BLaER1 treated with 17β-estradiol and CSF1 and Interleukin-3, amounts not matched to agents 10 nM and 100 nM (cell line): ENCODE results near the gene KIF25.

ENCODE experiments used
- H3K27ac ChIP-seq, 11 experiments: shearing (Covaris generic); formaldehyde crosslinking; 2 replicates each; pipeline ENCODE4 v1.8.1; 2022
- H3K27me3 ChIP-seq, 11 experiments: shearing (Covaris generic); formaldehyde crosslinking; 2 replicates each; pipeline ENCODE4 v1.8.1; 2022
- H3K36me3 ChIP-seq, 11 experiments: shearing (Covaris generic); formaldehyde crosslinking; 2 replicates each; pipeline ENCODE4 v1.8.1; 2022
- H3K4me1 ChIP-seq, 10 experiments: shearing (Covaris generic); formaldehyde crosslinking; 2 replicates each; pipeline ENCODE4 v1.8.1; 2022
- H3K4me2 ChIP-seq, 11 experiments: shearing (Covaris generic); formaldehyde crosslinking; 2 replicates each; pipeline ENCODE4 v1.8.1; 2022
- H3K4me3 ChIP-seq, 10 experiments: shearing (Covaris generic); formaldehyde crosslinking; 2 replicates each; pipeline ENCODE4 v1.8.1; 2022
- H3K9ac ChIP-seq, 11 experiments: shearing (Covaris generic); formaldehyde crosslinking; 2 replicates each; pipeline ENCODE4 v1.8.1; 2022
- H3K9me3 ChIP-seq, 11 experiments: shearing (Covaris generic); formaldehyde crosslinking; replicated peaks in 1 of 11; 2 replicates each; pipeline ENCODE4 v1.8.1; 2022
- H4K20me1 ChIP-seq, 11 experiments: shearing (Covaris generic); formaldehyde crosslinking; 2 replicates each; pipeline ENCODE4 v1.8.1; 2022
- Cebpa-rat ChIP-seq, 11 experiments: shearing (Covaris generic); IDR thresholded peaks; 2 replicates each; pipeline ENCODE4 v1.8.1; 2022

Gene KIF25

GRCh38 chr6:168027521-168027920 lies 30.1 kb downstream of the KIF25 start:
- no peaks in the 10 kb centered on the region for H3K27me3 ChIP-seq
- TF ChIP-seq Cebpa-rat (IDR thresholded peaks at IDR 0.05), result no peak
- H3K27ac ChIP-seq, result 0 out of 22 replicates have a peak overlapping the region, but pooled peaks of 1 of the 11 experiments have one; percentile 18
- peaks cover 4 to 27% (median 16%) of the 10 kb centered on the region in 11 experiments; a peak in 13 of 22 replicates for H3K9me3 ChIP-seq
- no peak overlapping the region for H3K4me2 ChIP-seq
- no peaks in the 10 kb centered on the region for H4K20me1 ChIP-seq
- no peak overlapping the region for H3K4me3 ChIP-seq
- peaks cover 44 to 54% (median 49%) of the 10 kb centered on the region in 10 experiments for H3K4me1 ChIP-seq
- H3K9ac ChIP-seq, result no peak overlapping the region
- no peaks in the 10 kb centered on the region for H3K36me3 ChIP-seq

DNA sequence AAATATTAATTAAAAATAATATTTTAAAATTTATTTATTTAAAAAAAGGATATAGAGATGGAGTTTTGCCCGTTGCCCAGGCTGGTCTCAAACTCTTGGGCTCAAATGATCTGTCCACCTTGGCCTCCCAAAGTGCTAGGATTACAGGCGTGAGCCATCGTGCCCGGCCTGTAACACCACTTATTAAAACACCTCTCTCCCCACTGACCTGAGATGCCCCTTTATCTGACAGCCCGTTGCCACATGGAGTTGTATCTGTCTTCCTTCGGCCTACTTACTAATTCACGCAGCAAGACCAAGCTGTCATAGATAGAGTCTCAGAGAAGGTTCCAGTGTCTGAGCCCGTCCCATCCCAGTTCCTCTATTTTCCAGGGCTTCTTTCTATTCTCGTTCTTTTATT lies 30.7 kb downstream of the KIF25 start:
- TF ChIP-seq Cebpa-rat (IDR thresholded peaks at IDR 0.05), result no peak
- Histone ChIP-seq H3K4me2 (no peak overlapping the region), H3K27ac (no peak overlapping the region)

GRCh38 chr6:168029459-168030217 lies 32.2 kb downstream of the KIF25 start:
- Histone ChIP-seq H3K4me3 (no peak overlapping the region), H3K4me1 (peaks cover 56 to 76% (median 63%) of the 10 kb centered on the region in 10 experiments), H3K27ac (peak overlapping the region in 7 of 11 experiments; percentile 12 to 60 (median 30); a peak in 8 of 22 replicates), H4K20me1 (no peaks in the 10 kb centered on the region), H3K9me3 (peaks cover 4 to 37% (median 25%) of the 10 kb centered on the region in 11 experiments; a peak in 17 of 22 replicates), H3K36me3 (peaks cover 0 to 10% (median 0%) of the 10 kb centered on the region in 11 experiments; a peak in 3 of 22 replicates), H3K27me3 (no peaks in the 10 kb centered on the region), H3K4me2 (peak overlapping the region; percentile 39 to 76 (median 62)), H3K9ac (no peak overlapping the region)
- TF ChIP-seq Cebpa-rat (IDR thresholded peaks at IDR 0.05), result no peak

More for the DNA sequence above, 30.7 kb downstream of the KIF25 start:
- no peak overlapping the region for H3K9ac ChIP-seq
- no peaks in the 10 kb centered on the region for H3K36me3 ChIP-seq
- no peaks in the 10 kb centered on the region for H4K20me1 ChIP-seq
- H3K4me1 ChIP-seq, result peaks cover 51 to 61% (median 55%) of the 10 kb centered on the region in 10 experiments
- peaks cover 4 to 27% (median 16%) of the 10 kb centered on the region in 11 experiments; a peak in 13 of 22 replicates for H3K9me3 ChIP-seq
- no peaks in the 10 kb centered on the region for H3K27me3 ChIP-seq
- no peak overlapping the region for H3K4me3 ChIP-seq

DNA sequence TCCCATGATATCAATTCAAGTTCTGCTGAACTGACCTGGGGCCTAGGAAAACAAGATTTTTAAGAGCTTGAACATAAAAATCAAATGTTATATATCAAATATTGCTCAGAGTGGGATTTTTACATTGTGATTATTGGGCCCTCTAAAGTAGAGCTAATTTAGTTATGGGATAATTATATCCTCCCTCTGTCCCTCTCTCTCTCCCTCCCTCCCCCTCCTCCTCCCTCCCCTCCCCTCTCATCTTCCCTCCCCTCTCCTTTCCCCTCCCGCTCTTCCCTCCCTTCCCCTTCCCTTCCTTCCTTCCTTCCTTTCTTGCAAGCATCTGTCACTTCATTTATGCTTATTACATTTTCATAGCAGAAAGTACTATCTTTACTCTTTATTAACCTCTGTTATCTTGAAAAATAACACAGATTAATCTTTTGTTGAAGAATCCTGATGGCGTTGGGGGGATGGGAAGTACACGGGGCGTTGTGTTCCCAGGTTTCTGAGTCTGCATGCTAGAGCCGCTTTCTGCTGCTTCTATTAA lies 32.8 kb downstream of the KIF25 start:
- H3K4me2 ChIP-seq, result peak overlapping the region; percentile 76 to 91 (median 82)
- H3K27ac ChIP-seq, result peak overlapping the region in 8 of 11 experiments; percentile 24 to 75 (median 58); a peak in 13 of 22 replicates
- H3K36me3 ChIP-seq, result peaks cover 0 to 10% (median 0%) of the 10 kb centered on the region in 11 experiments; a peak in 3 of 22 replicates
- H3K9ac ChIP-seq, result peak overlapping the region in 7 of 11 experiments; percentile 31 to 64 (median 44); a peak in 10 of 22 replicates
- H3K27me3 ChIP-seq, result no peaks in the 10 kb centered on the region
- TF ChIP-seq Cebpa-rat (IDR thresholded peaks at IDR 0.05), result no peak
- peaks cover 4 to 37% (median 25%) of the 10 kb centered on the region in 11 experiments; a peak in 17 of 22 replicates for H3K9me3 ChIP-seq
- H4K20me1 ChIP-seq, result no peaks in the 10 kb centered on the region
- H3K4me3 ChIP-seq, result peak overlapping the region in 1 of 10 experiments; percentile 29; a peak in 2 of 20 replicates
- peaks cover 53 to 77% (median 62%) of the 10 kb centered on the region in 10 experiments for H3K4me1 ChIP-seq

- Histone ChIP-seq H3K9ac (peak overlapping the region in 7 of 11 experiments; percentile 31 to 64 (median 44); a peak in 10 of 22 replicates), H3K36me3 (peaks cover 0 to 10% (median 0%) of the 10 kb centered on the region in 11 experiments; a peak in 3 of 22 replicates), H3K27ac (peak overlapping the region in 8 of 11 experiments; percentile 24 to 81 (median 72); a peak in 14 of 22 replicates), H3K4me1 (peaks cover 52 to 76% (median 61%) of the 10 kb centered on the region in 10 experiments), H4K20me1 (no peaks in the 10 kb centered on the region), H3K9me3 (peaks cover 0 to 34% (median 19%) of the 10 kb centered on the region in 11 experiments; a peak in 17 of 22 replicates), H3K4me3 (peak overlapping the region in 1 of 10 experiments; percentile 29; a peak in 1 of 20 replicates), H3K4me2 (peak overlapping the region; percentile 76 to 91 (median 82)), H3K27me3 (no peaks in the 10 kb centered on the region)
- TF ChIP-seq Cebpa-rat (IDR thresholded peaks at IDR 0.05), result no peak
Measured at GRCh38 chr6:168030908-168031307, 33.4 kb downstream of the KIF25 start.

DNA sequence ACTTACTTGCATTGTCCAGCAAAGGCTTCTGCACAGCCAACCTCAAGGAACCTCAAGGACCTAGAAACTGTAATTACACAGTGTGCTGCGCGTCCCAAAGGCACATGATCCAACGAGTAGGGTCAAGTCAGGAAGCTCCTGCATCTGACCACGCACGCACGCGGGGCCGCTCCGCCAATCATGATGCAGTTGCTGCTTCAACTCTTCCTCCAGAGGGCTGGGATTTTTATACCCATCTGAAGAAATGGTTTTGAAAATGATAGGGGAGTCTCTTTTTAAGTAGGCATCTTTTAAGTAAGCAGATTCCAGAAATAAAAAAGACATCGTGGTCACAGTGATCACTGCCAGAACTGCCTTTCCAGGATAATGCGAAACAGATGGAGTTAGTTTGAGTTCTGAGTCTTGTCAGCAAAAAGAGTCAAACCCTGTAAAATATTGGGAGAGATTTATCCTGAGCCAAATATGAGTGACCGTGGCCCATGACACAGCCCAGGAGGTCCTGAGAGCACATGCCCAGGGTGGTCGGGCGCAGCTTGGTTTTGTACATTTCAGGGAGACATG lies 34.0 kb downstream of the KIF25 start:
- peaks cover 0 to 31% (median 16%) of the 10 kb centered on the region in 11 experiments; a peak in 16 of 22 replicates for H3K9me3 ChIP-seq
- 0 out of 20 replicates have a peak overlapping the region, but pooled peaks of 1 of the 10 experiments have one; percentile 8 for H3K4me3 ChIP-seq
- H4K20me1 ChIP-seq, result no peaks in the 10 kb centered on the region
- H3K27me3 ChIP-seq, result no peaks in the 10 kb centered on the region
- peak overlapping the region in 9 of 11 experiments; percentile 43 to 81 (median 71); a peak in 17 of 22 replicates for H3K27ac ChIP-seq
- peak overlapping the region in 9 of 11 experiments; percentile 21 to 64 (median 59); a peak in 14 of 22 replicates for H3K9ac ChIP-seq
- H3K36me3 ChIP-seq, result peaks cover 0 to 10% (median 0%) of the 10 kb centered on the region in 11 experiments; a peak in 3 of 22 replicates
- TF ChIP-seq Cebpa-rat (IDR thresholded peaks at IDR 0.05), result no peak
- peak overlapping the region; percentile 76 to 91 (median 82) for H3K4me2 ChIP-seq
- peaks cover 54 to 77% (median 63%) of the 10 kb centered on the region in 10 experiments for H3K4me1 ChIP-seq

DNA sequence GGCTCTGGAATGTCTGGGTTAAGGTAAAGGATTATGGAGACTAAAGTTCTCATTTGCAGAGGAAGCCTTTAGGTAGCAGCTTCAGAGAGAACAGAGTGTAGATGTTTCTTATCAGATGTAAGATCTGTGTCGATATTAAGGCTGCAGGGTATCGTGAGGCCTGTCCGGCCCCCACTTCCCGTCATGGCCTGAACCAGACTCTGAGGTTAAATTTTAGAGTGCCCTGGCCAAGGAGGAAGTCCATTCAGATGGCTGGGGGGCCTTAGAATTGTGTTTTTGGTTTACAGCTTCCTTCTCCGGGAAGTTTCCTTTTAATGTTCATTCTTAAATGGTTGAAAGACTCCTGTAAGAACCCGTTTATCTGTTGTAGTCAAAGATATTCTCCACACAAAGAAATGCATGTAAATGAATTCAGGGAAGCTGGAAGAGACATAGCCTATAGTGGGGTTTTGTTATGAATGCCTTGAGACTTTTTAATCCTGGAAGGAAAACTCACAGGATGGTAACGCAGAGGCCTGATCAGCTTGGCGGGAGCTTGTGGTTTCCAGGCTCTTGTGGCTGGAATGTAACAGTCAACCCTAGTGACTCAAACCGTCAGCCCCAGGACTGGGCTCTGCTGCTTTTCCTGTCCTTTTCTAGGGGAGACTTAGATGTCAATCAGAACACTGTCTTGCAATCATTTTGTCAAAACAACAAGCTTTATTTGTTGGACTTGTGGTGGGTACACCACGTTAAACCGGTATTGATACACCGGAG lies 34.7 kb downstream of the KIF25 start:
- Histone ChIP-seq H3K9me3 (peaks cover 1 to 34% (median 19%) of the 10 kb centered on the region in 11 experiments; a peak in 20 of 22 replicates), H3K4me2 (peak overlapping the region; percentile 76 to 91 (median 82)), H3K4me1 (peaks cover 55 to 80% (median 65%) of the 10 kb centered on the region in 10 experiments), H3K27ac (peak overlapping the region; percentile 32 to 81 (median 70); a peak in 20 of 22 replicates), H3K27me3 (no peaks in the 10 kb centered on the region), H3K36me3 (peaks cover 0 to 10% (median 0%) of the 10 kb centered on the region in 11 experiments; a peak in 3 of 22 replicates), H4K20me1 (no peaks in the 10 kb centered on the region), H3K4me3 (peak overlapping the region in 6 of 10 experiments; percentile 1 to 21 (median 11); a peak in 3 of 20 replicates), H3K9ac (peak overlapping the region; percentile 3 to 64 (median 50); a peak in 18 of 22 replicates)
- TF ChIP-seq Cebpa-rat (IDR thresholded peaks at IDR 0.05), result no peak

DNA sequence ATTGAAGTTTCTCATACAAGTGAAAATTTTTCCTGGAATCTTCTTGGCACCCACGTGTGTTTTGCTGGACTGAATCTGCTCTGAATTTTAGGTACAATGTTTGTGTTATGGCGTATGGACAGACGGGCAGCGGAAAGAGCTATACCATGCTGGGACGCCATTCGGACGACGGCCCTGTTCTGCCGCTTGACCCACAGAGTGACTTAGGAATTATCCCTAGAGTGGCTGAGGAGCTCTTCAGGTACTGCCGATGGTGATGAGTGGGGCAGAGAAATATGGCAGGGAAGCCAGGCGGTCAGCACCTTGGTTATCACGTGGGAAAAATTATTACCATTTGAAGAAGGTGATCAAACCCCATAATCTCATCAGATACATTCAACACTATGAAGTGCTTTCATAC lies 36.3 kb downstream of the KIF25 start:
- no peak overlapping the region for H3K9ac ChIP-seq
- TF ChIP-seq Cebpa-rat (IDR thresholded peaks at IDR 0.05), result no peak
- H3K27me3 ChIP-seq, result no peaks in the 10 kb centered on the region
- H3K27ac ChIP-seq, result peak overlapping the region in 2 of 11 experiments; percentile 70 to 75; a peak in 5 of 22 replicates
- H3K4me2 ChIP-seq, result peak overlapping the region in 8 of 11 experiments; percentile 36 to 88 (median 82); a peak in 12 of 22 replicates
- H3K4me1 ChIP-seq, result peaks cover 55 to 80% (median 65%) of the 10 kb centered on the region in 10 experiments
- H3K9me3 ChIP-seq, result peaks cover 17 to 45% (median 32%) of the 10 kb centered on the region in 11 experiments
- no peaks in the 10 kb centered on the region for H4K20me1 ChIP-seq
- peaks cover 0 to 14% (median 3%) of the 10 kb centered on the region in 11 experiments; a peak in 7 of 22 replicates for H3K36me3 ChIP-seq
- no peak overlapping the region for H3K4me3 ChIP-seq
